Urinary bladder (tissue), 4 donors: ENCODE measurements around the gene ZNF143. TPM values are rescaled to one million over a fixed set of nuclear protein-coding genes. Genes with fewer than 3 reads are reported as not detected.
"Not testable (repeated sequence)": the region's sequence is repeated elsewhere in the genome, so short reads cannot be mapped to it uniquely, and the experiment has no call there.

Experiments
- DNase-seq: peaks from one replicate; pipeline ENCODE4 v3.0.0-alpha.2; 2015; ENCODE audit errors: extremely low spot score
- H3K27ac ChIP-seq: one replicate; pipeline ENCODE4 v1.5.1; 2013; ENCODE audit warnings: low read depth, mild to moderate bottlenecking, moderate library complexity
- H3K36me3 ChIP-seq: one replicate; pipeline ENCODE4 v1.6.1; 2013; ENCODE audit warnings: mild to moderate bottlenecking, moderate library complexity; ENCODE audit not compliant: insufficient read depth
- H3K4me1 ChIP-seq: one replicate; pipeline ENCODE4 v1.6.1; 2013; ENCODE audit warnings: mild to moderate bottlenecking, moderate library complexity; ENCODE audit not compliant: insufficient read depth
- H3K4me3 ChIP-seq: one replicate; pipeline ENCODE4 v1.5.1; 2013; ENCODE audit warnings: low read depth, low read length
- WGBS: extraction: QIAGEN DNeasy Blood & Tissue Kit; methylation state at CpG from one replicate; pipeline ENCODE4 v1.1.7; 2013; 5-methylcytosine and 5-hydroxymethylcytosine counted together
- polyA plus RNA-seq: library from polyadenylated mRNA; stranded (reverse); fragments of 200-250 nt; gene quantifications from one replicate; pipeline ENCODE4 v1.2.3, GENCODE V29; 2013
- total RNA-seq: library from RNA; depleted of rRNA; stranded (reverse); fragments of >200 nt; gene quantifications from one replicate; pipeline ENCODE4 v1.2.3, GENCODE V29; 2014
- donor health status: healthy with polysubstance abuse.
- donor health status: healthy.

Gene ZNF143
- total and polyA plus RNA-seq, 2 donors, result 23.4 to 28.8 TPM

DNA sequence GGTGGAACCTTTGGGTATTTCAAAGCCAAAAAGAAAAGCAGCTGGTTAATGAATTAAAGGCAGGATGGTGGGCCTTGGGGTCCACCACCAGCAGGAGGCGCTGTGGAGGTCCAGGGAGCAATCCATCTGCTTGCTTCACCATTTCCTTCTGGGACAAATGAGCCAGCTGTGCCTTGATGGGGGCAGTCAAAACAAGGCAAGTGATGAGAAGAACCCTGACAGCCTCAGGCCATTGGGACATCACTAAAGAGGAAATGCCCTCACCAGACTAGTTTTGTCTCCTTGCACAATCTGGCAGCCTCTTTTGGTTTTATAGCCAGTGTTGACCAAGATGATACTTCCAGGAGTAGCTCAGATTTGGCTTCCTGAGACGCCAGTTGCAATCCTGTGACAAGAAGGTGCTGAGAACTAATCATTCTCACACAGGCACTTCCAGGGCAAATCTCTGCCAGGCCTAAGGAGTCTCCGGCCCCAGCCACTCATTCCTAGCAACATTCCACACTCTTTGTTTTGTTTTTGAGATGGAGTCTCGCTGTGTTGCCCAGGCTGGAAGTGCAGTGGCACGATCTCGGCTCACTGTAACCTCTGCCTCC lies 74.5 kb downstream of the ZNF143 start:
- no peak for DNase-seq
- 71% methylated on average over 6 of the region's 6 CpGs for WGBS
- Histone ChIP-seq H3K36me3 (no peaks in the 10 kb centered on the region), H3K4me3 (no peak overlapping the region), H3K27ac (no peak overlapping the region), H3K4me1 (no peaks in the 10 kb centered on the region)

DNA sequence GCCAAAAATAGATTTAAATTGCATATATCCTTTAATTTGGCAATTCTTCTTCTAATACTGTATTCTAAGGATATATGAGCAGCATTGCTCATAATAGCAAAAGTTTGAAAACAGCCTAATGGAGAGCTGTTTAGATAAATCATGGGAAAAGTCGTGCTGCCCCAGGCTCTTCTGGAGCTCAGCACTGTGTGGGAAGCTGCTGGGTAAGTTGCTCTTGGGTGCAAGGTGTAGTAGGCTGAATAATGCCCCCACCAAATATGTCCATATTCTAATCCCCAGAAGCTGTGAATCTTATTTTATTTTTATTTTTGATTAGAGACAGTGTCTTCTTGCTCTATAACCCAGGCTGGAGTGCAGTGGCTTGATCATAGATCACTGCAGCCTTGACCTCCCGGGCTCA lies 77.7 kb downstream of the ZNF143 start:
- H3K4me1 ChIP-seq, result no peaks in the 10 kb centered on the region
- no peak overlapping the region for H3K27ac ChIP-seq
- no peak for DNase-seq
- no peaks in the 10 kb centered on the region for H3K36me3 ChIP-seq
- H3K4me3 ChIP-seq, result no peak overlapping the region
- 84% methylated on average over 2 of the region's 2 CpGs for WGBS

DNA sequence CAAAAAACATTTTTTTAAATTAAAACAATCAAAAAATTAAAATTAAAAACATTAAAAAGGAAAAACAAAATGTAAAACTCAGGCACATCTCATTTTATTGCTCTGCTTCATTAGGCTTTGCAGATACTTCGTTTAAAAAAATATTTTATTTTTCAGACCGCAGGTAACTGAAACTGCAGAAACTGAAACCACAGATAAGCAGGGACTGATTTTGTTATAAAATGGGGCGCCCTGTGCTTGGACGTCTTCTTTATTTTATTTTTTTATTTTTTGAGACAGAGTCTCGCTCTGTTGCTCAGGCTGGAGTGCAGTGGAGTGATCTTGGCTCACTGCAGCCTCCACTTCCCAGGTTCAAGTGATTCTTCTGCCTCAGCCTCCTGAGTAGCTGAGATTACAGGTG lies 88.4 kb downstream of the ZNF143 start:
- not testable (repeated sequence) for DNase-seq, H3K4me3 ChIP-seq, H3K27ac ChIP-seq, H3K4me1 ChIP-seq, H3K36me3 ChIP-seq
- 90% methylated on average over 5 of the region's 5 CpGs for WGBS

DNA sequence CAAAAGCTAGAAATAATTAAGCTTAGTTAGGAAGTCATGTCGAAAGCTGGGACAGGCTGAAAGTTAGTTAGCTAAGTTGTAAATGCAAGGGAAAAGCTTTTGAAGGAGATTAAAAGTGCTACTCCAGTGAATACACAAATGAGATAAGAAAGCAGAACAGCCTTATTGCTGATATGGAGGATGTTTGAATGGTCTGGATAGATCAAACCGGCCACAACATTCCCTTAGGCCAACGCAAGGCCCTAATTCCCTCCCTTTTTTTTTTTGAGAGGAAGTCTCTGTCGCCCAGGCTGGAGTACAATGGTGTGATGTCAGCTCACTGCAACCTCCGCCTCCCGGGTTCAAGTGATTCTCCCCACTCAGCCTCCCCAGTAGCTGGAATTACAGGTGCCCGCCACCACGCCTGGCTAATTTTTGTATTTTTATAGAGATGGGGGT lies 89.4 kb downstream of the ZNF143 start:
- no peaks in the 10 kb centered on the region for H3K36me3 ChIP-seq
- H3K27ac ChIP-seq, result no peak overlapping the region
- WGBS, result 71% methylated on average over 8 of the region's 8 CpGs
- no peak for DNase-seq
- no peaks in the 10 kb centered on the region for H3K4me1 ChIP-seq
- H3K4me3 ChIP-seq, result no peak overlapping the region

DNA sequence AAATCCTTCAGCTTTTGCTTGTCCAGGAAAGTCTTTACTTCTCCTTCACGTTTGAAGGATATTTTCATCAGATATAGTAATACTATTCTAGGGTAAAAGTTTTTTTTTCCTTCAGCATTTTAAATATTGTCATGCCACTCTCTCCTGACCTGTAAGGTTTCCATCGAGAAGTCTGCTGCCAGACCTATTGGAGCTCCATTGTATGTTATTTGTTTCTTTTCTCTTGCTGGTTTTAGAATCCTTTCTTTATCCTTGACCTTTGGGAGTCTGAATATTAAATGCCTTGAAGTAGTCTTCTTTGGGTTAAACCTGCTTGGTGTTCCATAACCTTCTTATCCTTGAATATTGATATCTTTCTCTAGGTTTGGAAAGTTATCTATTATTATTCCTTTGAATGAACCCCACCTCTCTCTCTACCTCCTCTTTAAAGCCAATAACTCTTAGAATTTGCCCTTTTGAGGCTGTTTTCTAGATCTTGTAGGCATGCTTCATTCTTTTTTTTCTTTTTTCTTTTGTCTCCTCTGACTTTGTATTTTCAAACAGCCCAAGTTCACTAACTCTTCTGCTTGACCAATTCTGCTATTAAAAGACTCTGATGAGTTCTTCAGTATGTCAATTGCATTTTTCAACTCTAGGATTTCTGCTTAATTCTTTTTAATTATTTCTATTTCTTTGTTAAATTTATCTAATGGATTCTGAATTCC lies 100.6 kb downstream of the ZNF143 start:
- DNase-seq, result no peak
- H3K4me1 ChIP-seq, result no peaks in the 10 kb centered on the region
- WGBS, result 94% methylated on average over 2 of the region's 2 CpGs
- no peaks in the 10 kb centered on the region for H3K36me3 ChIP-seq
- H3K4me3 ChIP-seq, result no peak overlapping the region
- H3K27ac ChIP-seq, result no peak overlapping the region

DNA sequence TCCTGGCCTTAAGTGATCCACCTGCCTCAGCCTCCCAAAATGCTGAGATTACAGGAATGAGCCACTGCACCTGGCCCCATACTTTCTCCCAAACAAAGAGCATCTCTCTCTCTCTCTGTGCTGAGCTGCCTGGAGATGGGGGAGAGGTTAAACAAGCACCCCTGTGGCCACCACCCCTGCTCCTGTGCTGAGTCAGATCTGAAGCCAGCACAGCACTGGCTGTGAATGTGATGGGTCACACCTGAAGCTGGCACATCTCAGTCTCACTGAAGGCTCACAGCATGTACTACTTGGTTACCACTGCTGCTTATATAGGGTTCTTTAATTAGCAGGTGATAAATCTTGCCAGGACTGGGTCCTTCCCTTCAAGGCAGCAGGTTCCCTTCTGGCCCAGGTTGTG lies 101.9 kb downstream of the ZNF143 start:
- Histone ChIP-seq H3K27ac (no peak overlapping the region), H3K36me3 (no peaks in the 10 kb centered on the region), H3K4me1 (peaks cover 2% of the 10 kb centered on the region), H3K4me3 (no peak overlapping the region)
- no peak for DNase-seq

DNA sequence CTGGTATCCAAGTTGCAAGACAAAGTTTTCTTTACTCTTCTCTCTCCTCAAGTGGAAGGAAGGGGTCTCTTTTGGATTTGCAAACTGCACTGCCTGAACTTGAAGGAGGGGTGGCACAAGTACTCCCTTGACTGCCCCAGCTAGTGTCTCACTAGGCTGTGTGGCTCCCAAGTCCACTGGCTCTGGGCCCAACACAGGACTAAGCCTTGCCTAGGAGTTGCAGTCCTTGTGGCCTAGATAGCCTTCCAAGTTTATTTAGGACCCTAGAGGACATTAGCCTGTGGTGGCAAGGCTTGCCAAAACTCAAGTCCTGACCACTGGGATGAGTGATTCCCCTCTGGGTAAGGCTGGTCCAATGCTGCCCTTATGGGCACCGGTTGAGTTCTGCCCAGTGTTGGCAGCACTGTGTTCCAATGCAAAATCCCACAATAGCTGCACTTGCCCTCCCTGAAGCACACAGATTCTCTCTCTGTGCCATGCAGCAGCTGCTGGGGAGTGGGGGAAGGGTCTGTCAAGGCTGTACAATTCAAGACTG lies 102.5 kb downstream of the ZNF143 start:
- DNase-seq, result no peak
- Histone ChIP-seq H3K27ac (no peak overlapping the region), H3K4me1 (peaks cover 2% of the 10 kb centered on the region), H3K36me3 (no peaks in the 10 kb centered on the region), H3K4me3 (no peak overlapping the region)
- 90% methylated on average over 1 of the region's 1 CpG for WGBS

DNA sequence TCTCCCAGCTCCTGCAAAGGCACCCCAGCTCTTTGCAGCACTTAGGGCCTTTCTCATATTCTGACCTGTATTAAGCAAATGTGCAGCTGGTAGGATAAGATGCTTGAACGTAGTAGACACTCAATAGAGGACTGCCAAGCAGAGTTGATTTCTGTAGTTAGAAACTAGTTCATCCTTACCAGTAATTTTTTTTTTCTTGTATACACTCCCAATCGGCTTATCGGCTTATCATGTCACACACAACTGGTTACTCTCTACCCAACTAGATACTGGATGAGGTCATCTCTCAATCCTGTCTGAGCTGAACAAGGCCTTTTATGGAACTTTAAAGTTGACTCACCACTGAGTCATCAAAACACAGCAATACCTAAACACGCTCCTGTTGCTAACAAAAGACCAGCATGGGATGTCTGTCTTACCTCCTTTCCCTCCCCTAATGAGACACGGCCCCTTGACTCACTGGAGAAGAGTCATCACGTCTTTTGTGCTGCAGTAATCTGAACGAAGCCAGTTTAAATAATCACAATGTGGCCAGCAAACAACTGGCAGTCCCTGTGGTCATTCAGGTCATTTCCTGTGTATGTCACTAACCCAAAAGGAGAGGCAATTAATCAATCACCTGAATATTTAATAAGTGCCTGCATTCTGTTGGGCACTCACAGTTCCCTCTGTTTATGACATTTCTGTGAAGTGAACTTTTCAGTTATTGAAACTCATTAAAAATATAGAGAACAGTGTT lies 105.2 kb downstream of the ZNF143 start:
- peak overlapping the region; percentile 89 for H3K27ac ChIP-seq
- 7% methylated on average over 7 of the region's 7 CpGs for WGBS
- no peak overlapping the region for H3K4me3 ChIP-seq
- peak; percentile 89 for DNase-seq
- H3K36me3 ChIP-seq, result no peaks in the 10 kb centered on the region
- peaks cover 2% of the 10 kb centered on the region for H3K4me1 ChIP-seq

DNA sequence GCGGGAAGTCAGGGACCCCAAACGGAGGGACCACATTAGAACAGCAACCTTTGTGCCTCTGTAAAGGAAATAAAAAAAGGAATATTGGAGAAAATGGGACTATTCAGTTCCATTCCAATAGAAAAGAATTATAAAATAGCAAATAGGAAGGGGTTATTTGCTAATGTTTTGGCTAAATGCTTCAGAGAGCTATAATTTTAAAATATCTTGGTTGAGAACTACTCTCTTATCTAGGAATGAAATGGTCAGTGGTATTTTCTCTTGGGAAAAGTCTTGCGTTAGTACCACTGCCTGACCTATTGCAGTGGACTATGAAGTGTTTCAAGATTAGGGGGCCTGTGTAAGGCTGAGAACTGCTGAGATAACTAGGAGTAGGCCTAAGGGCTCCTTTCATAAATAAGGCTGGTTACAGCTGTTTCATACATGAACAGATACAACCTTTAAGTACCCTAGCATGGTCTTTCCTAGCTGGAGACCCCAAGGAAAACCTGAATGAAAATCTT lies 105.8 kb downstream of the ZNF143 start:
- Histone ChIP-seq H3K4me3 (no peak overlapping the region), H3K36me3 (no peaks in the 10 kb centered on the region), H3K27ac (peak overlapping the region; percentile 89), H3K4me1 (peaks cover 2% of the 10 kb centered on the region)
- no peak for DNase-seq
- WGBS, result 52% methylated on average over 3 of the region's 3 CpGs

DNA sequence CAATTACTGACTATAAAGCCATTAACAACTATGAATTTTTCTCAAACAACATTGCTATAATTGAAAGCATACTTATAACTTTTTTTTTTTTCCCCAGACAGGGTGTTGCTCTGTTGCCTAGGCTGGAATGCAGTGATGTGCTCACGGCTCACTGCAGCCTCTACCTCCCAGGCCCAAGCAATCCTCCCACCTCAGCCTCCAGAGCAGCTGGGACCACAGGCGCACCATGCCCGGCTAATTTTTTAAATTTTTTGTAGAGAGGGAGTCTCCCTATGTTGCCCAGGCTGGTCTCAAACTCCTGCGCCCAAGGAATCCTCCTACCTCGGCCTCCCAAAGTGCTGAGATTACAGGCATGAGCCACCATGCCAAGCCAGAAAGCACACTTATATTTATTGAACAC lies 106.6 kb downstream of the ZNF143 start:
- Histone ChIP-seq H3K4me3 (no peak overlapping the region), H3K36me3 (no peaks in the 10 kb centered on the region), H3K27ac (peak overlapping the region; percentile 78), H3K4me1 (peaks cover 2% of the 10 kb centered on the region)
- 89% methylated on average over 5 of the region's 5 CpGs for whole genome bisulfite sequencing
- no peak for DNase-seq

DNA sequence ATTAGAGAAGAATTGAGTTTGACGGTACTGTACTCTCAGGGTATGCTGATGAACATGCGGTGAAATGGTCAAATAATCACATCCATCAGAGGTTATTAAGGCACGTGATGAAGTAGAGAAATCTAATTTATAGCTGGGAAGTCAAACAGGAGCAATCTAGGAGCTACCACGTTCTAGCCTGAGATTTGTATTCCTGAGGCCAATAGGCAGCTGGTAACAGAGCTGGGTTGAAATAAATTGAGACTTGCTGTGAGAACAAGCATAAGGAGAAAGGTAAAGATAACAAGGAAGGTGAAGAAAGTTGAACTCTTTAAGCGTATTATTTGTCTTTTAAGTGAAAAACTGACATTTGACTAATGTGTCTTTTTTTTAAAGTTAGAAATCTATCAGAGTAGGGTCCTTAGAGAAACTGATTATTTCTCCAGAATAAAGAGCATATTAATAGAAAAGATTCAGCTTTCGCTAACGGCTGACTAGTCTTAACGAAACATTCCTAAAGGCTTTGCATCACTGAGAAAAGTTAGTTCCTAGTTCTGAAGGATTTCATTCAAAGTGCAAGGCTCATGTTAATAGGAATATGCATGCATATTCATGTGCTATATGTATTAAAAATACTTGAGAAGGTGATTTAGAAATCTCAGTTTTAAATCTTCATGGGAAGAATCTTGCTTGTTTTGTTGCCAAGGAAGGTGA lies 107.5 kb downstream of the ZNF143 start:
- no peak overlapping the region for H3K4me3 ChIP-seq
- H3K36me3 ChIP-seq, result no peaks in the 10 kb centered on the region
- WGBS, result 50% methylated on average over 8 of the region's 8 CpGs
- peaks cover 2% of the 10 kb centered on the region for H3K4me1 ChIP-seq
- no peak for DNase-seq
- H3K27ac ChIP-seq, result peak overlapping the region; percentile 74

DNA sequence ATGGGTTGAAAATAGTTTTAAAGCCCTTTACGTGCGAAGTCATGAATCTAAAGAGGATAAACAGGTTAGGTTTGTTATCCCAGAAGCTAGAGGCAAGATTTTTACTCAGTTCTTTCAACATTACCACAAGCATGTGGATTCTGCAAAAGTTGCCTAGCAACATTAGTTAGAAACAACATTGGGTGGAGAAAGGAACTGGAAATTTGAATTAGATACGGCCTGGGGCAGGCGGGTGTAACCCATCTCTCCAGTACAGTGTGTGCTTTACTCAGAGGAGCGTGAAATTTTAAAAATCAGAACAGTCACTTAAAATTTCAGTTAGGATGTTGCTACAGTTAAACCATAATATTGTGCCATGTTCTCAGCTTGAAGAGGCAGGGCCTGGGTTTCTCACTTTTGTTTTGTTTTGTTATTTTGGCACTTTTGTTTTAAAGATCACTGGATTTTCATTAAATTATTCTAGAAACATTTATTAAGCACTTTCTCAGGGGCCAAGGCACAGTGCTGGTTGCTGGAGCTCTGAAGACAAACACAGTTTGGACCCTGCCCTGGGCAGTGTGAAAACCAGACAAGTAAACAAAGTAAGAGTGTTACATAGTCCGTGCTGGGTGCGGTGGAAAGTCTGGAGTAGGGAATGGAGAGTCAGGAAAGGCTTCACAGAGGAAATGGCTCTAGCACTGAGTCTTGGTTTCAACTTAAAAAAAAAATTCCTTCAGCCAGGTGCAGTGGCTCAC lies 108.2 kb downstream of the ZNF143 start:
- Histone ChIP-seq H3K27ac (peak overlapping the region; percentile 75), H3K4me3 (no peak overlapping the region), H3K36me3 (no peaks in the 10 kb centered on the region), H3K4me1 (peaks cover 2% of the 10 kb centered on the region)
- DNase-seq, result peak; percentile 94
- WGBS, result 10% methylated on average over 7 of the region's 7 CpGs
